NCI-H524 treated with DMSO at 0.1 percent for 48 hours (cell line): Measurements from ENCODE around the gene ARHGEF26.
A peak's percentile ranks its signal among the peaks of the same experiment; 100 is the strongest.

Source experiments
- DNase-seq: peaks from one replicate; lab custom pipeline; 2025; lab: John Stamatoyannopoulos, UW

ARHGEF26 gene

GRCh38 chr3:154252759-154253638 lies 131.8 kb downstream of the ARHGEF26 start:
- DNase-seq = peak; percentile 32

- no peak for DNase-seq
These were observed 133.3 kb downstream of the ARHGEF26 start for GRCh38 chr3:154254527-154254926.

- DNase-seq = no peak
These were observed 152.2 kb downstream of the ARHGEF26 start for GRCh38 chr3:154273381-154273780.

GRCh38 chr3:154274348-154274747 lies 153.2 kb downstream of the ARHGEF26 start:
- no peak for DNase-seq

GRCh38 chr3:154275292-154275691 lies 154.1 kb downstream of the ARHGEF26 start:
- no peak for DNase-seq

- DNase-seq = no peak
These were observed 154.8 kb downstream of the ARHGEF26 start for GRCh38 chr3:154275965-154276364.

GRCh38 chr3:154280161-154280560 lies 159.0 kb downstream of the ARHGEF26 start:
- DNase-seq = no peak

- DNase-seq = no peak
These were observed 164.0 kb downstream of the ARHGEF26 start for GRCh38 chr3:154285221-154285620.

GRCh38 chr3:154290187-154290586 lies 169.0 kb downstream of the ARHGEF26 start:
- no peak for DNase-seq

- no peak for DNase-seq
These were observed 172.8 kb downstream of the ARHGEF26 start for GRCh38 chr3:154294016-154294415.

GRCh38 chr3:154301561-154301960 lies 180.4 kb downstream of the ARHGEF26 start:
- peak; percentile 2 for DNase-seq

- no peak for DNase-seq
These were observed 183.1 kb downstream of the ARHGEF26 start for GRCh38 chr3:154304116-154304786.

- DNase-seq = no peak
These were observed 183.7 kb downstream of the ARHGEF26 start for GRCh38 chr3:154304936-154305335.

- no peak for DNase-seq
These were observed 186.2 kb downstream of the ARHGEF26 start for GRCh38 chr3:154307363-154307762.
